GM23338 (cell line): Measurements from ENCODE around the gene FAM9C. TPM values are rescaled to one million over a fixed set of nuclear protein-coding genes. Genes with fewer than 3 reads are reported as not detected.

Source experiments
- polyA plus RNA-seq: library from polyadenylated mRNA; unstranded; fragments of >200 nt; fragmentation: Nextera tagmentation; extraction: Ambion mirVana; gene quantifications from 2 replicates; pipeline ENCODE4 v1.2.1, GENCODE V29; 2016
- total RNA-seq: library from RNA; depleted of rRNA; stranded (reverse); fragments of >200 nt; shearing (Covaris generic); gene quantifications from 2 replicates; pipeline ENCODE4 v1.2.3, GENCODE V29; 2014; rRNA removed

The FAM9C gene
- total and polyA plus RNA-seq, 2 experiments from 2014 or later: 0.08 TPM; not detected in 1

Other genes starting within 250 kb of the FAM9C start
- not detected in 2 replicates for gene TLR7, start 177.5 kb downstream of the FAM9C start, total RNA-seq
- not detected in 2 replicates for gene TLR7, start 177.5 kb downstream of the FAM9C start, polyA plus RNA-seq
- not detected in 2 replicates for gene TLR8, start 138.0 kb downstream of the FAM9C start, total RNA-seq
- not detected in 2 replicates for gene TLR8, start 138.0 kb downstream of the FAM9C start, polyA plus RNA-seq
- 999 and 1,367 TPM in 2 replicates for gene TMSB4X, start 69.5 kb downstream of the FAM9C start, total RNA-seq
- gene TMSB4X, start 69.5 kb downstream of the FAM9C start, polyA plus RNA-seq: 6,191 and 6,226 TPM in 2 replicates